Measurements from ENCODE around the gene HIP1. TPM values are rescaled to one million over a fixed set of nuclear protein-coding genes. Genes with fewer than 3 reads are reported as not detected.

Gene HIP1
- total and polyA plus RNA-seq, 2 of the 13 experiments (the other 11 are each of a cell fraction or from before 2014, with no cell fraction given) = 4.5 to 6.2 TPM

GRCh38 chr7:75756991-75757676 is 18.4 kb upstream of the HIP1 start (continued):
- TF ChIP-seq ZNF646 (CRISPR knock-in tag; IDR thresholded peaks at IDR 0.05) (no peak), PBX3 (CRISPR knock-in tag; IDR thresholded peaks at IDR 0.05; ENCODE audit: borderline replicate concordance) (no peak), SMARCE1 (IDR thresholded peaks at IDR 0.05; ENCODE audit: borderline replicate concordance) (no peak), ZBTB43 (CRISPR knock-in tag; conservative IDR thresholded peaks at IDR 0.05) (no peak), RAD21 (CRISPR knock-in tag; IDR thresholded peaks at IDR 0.05) (peak; percentile 35; the same call in 1 of the 2 replicates), KDM4B (CRISPR knock-in tag; IDR thresholded peaks at IDR 0.05) (no peak), ZNF33B (CRISPR knock-in tag; IDR thresholded peaks at IDR 0.05) (no peak), ZNF382 (CRISPR knock-in tag; IDR thresholded peaks at IDR 0.05; ENCODE audit: borderline replicate concordance) (no peak), STAG1 (CRISPR knock-in tag; IDR thresholded peaks at IDR 0.05) (peak; percentile 78), ZNF20 (CRISPR knock-in tag; IDR thresholded peaks at IDR 0.05) (no peak), ZNF143 (CRISPR knock-in tag; IDR thresholded peaks at IDR 0.05) (no peak), ZNF740 (CRISPR knock-in tag; IDR thresholded peaks at IDR 0.05) (no peak), PHF21A (CRISPR knock-in tag; IDR thresholded peaks at IDR 0.05) (peak; percentile 36; the same call in 1 of the 2 replicates), PITX1 (CRISPR knock-in tag; IDR thresholded peaks at IDR 0.05) (no peak), NFYB (CRISPR knock-in tag; IDR thresholded peaks at IDR 0.05) (no peak)

All from HepG2 (cell line).